ENCODE data around the gene SUPT5H. TPM values are rescaled to one million over a fixed set of nuclear protein-coding genes. Genes with fewer than 3 reads are reported as not detected.
A peak's percentile ranks its signal among the peaks of the same experiment; 100 is the strongest.

Gene SUPT5H
- total RNA-seq, 1 donor from 2014 or later, result 48.5 TPM

GRCh38 chr19:39415111-39416046 lies 30.0 kb upstream of the SUPT5H start:
- TF ChIP-seq EZH2 (IDR thresholded peaks at IDR 0.05), result no peak
- TF ChIP-seq EZH2phosphoT487 (IDR thresholded peaks at IDR 0.05), result no peak
- TF ChIP-seq, protein P1, sequence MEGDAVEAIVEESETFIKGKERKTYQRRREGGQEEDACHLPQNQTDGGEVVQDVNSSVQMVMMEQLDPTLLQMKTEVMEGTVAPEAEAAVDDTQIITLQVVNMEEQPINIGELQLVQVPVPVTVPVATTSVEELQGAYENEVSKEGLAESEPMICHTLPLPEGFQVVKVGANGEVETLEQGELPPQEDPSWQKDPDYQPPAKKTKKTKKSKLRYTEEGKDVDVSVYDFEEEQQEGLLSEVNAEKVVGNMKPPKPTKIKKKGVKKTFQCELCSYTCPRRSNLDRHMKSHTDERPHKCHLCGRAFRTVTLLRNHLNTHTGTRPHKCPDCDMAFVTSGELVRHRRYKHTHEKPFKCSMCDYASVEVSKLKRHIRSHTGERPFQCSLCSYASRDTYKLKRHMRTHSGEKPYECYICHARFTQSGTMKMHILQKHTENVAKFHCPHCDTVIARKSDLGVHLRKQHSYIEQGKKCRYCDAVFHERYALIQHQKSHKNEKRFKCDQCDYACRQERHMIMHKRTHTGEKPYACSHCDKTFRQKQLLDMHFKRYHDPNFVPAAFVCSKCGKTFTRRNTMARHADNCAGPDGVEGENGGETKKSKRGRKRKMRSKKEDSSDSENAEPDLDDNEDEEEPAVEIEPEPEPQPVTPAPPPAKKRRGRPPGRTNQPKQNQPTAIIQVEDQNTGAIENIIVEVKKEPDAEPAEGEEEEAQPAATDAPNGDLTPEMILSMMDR (IDR thresholded peaks at IDR 0.05), result peak; percentile 21
- peak overlapping the region; percentile 78 for H3K4me3 Mint-ChIP-seq
- Histone ChIP-seq H3K4me1 (peaks cover 20% of the 10 kb centered on the region), H3K4me2 (peak overlapping the region; percentile 86), H2AFZ (replicated peaks) (no peak overlapping the region), H3K4me3 (no peak overlapping the region), H3K27ac (no peak overlapping the region), H3K9ac (no peak overlapping the region), H3F3A (ENCODE audit: low read depth) (peaks cover 25% of the 10 kb centered on the region), H3K36me3 (no peaks in the 10 kb centered on the region), H3K27me3 (no peaks in the 10 kb centered on the region), H4K20me1 (ENCODE audit: low read depth) (peaks cover 34% of the 10 kb centered on the region), H3K9me3 (ENCODE audit: low read depth) (no peaks in the 10 kb centered on the region), H3K79me2 (ENCODE audit: low read depth) (peaks cover 41% of the 10 kb centered on the region)
- H3K27ac Mint-ChIP-seq, result no peak overlapping the region
- DNase-seq (ENCODE audit: low spot score), result no peak
- H3K27me3 Mint-ChIP-seq (ENCODE audit: insufficient read depth, low read depth), result peaks cover 15% of the 10 kb centered on the region
- H3K36me3 Mint-ChIP-seq, result peaks cover 18% of the 10 kb centered on the region
- H3K9me3 Mint-ChIP-seq, result peaks cover 4% of the 10 kb centered on the region
- peaks cover 42% of the 10 kb centered on the region for H3K4me1 Mint-ChIP-seq

DNA sequence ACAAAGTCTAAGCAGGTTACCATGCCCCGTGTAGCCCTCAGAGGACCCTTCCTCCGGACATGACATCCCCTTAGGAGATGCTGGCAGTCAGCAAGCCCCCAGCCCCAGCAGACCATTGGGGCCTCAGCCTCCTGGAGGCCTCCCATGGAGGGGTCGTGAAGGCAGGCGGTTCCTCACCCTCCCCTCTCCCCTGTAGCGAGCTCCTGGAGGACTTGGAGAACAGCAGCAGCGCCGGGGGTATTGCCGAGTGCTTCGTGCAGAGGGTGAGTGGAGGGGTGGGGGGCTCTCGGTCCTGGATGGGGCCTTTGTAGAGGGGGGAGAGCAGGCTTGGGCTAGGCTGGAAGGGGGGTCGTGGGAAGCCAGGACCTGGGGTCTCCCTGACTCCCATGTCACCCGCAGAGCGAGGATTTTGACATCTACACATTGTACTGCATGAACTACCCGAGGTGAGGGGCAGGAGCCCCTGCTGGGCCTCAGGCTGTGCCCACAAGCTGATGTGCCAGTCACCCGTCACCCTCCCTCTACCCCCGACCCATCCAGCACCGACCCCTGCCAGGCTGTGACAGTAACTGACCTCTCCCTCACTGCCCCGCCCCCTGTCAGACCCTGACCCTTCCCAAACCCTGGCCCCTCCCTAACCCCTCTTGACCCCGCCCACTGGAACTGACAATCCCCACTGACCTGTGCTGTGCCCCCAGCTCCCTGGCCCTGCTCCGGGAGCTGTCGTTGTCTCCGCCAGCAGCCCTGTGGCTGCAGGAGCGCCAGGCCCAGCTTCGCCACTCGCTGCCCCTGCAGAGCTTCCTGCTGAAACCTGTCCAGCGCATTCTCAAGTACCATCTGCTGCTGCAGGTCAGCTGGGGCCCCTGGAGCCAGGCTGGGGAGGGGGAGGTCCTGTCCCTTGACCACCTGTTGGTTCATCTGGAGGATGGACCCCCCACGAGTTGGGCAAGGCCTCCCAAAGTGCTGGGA lies 28.9 kb upstream of the SUPT5H start:
- H3K79me2 ChIP-seq (ENCODE audit: low read depth), result peaks cover 41% of the 10 kb centered on the region
- H3K4me3 Mint-ChIP-seq, result no peak overlapping the region
- peaks cover 34% of the 10 kb centered on the region for H4K20me1 ChIP-seq (ENCODE audit: low read depth)
- H3K27me3 ChIP-seq, result no peaks in the 10 kb centered on the region
- no peak overlapping the region for H3K9ac ChIP-seq
- H3K27me3 Mint-ChIP-seq (ENCODE audit: insufficient read depth, low read depth), result peaks cover 10% of the 10 kb centered on the region
- peaks cover 18% of the 10 kb centered on the region for H3K36me3 Mint-ChIP-seq
- peaks cover 31% of the 10 kb centered on the region for H3K4me1 Mint-ChIP-seq
- no peak overlapping the region for H3K4me3 ChIP-seq
- H3K9me3 Mint-ChIP-seq, result peaks cover 4% of the 10 kb centered on the region
- peaks cover 11% of the 10 kb centered on the region for H3K4me1 ChIP-seq
- H2AFZ ChIP-seq (replicated peaks), result no peak overlapping the region
- H3K9me3 ChIP-seq (ENCODE audit: low read depth), result no peaks in the 10 kb centered on the region
- H3K27ac Mint-ChIP-seq, result no peak overlapping the region
- no peak overlapping the region for H3K27ac ChIP-seq
- no peak overlapping the region for H3K4me2 ChIP-seq
- H3F3A ChIP-seq (ENCODE audit: low read depth), result peaks cover 15% of the 10 kb centered on the region
- no peaks in the 10 kb centered on the region for H3K36me3 ChIP-seq
- TF ChIP-seq EZH2phosphoT487 (IDR thresholded peaks at IDR 0.05), result no peak
- TF ChIP-seq, protein P1 (IDR thresholded peaks at IDR 0.05), result no peak
- TF ChIP-seq EZH2 (IDR thresholded peaks at IDR 0.05), result no peak
- DNase-seq (ENCODE audit: low spot score), result peak; percentile 38

DNA sequence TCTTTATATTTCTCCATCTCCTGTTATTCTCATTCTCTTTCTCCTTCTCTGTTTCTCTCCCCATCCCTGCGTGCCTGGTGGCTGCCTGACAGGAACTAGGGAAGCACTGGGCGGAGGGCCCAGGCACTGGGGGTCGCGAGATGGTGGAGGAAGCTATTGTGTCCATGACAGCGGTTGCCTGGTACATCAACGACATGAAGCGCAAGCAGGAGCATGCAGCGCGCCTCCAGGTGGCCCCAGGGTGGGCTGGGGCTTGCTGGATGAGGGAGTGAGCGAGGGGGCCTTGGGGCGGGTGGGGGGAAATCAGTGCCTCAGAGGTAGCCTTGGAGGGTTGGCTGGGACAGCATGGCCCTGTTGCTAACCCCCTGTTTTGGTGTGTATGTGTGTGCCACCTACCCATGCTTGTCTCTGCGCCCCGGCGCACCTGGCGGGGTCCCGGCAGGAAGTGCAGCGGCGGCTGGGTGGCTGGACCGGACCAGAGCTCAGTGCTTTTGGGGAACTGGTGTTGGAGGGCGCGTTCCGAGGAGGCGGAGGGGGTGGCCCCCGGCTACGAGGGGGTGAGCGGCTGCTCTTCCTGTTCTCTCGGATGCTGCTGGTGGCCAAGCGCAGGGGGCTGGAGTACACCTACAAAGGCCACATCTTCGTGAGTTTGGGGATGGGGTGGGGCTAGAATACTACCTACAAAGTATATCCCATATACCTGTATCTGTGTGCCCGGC lies 27.8 kb upstream of the SUPT5H start:
- Histone ChIP-seq H3K79me2 (ENCODE audit: low read depth) (peaks cover 41% of the 10 kb centered on the region), H4K20me1 (ENCODE audit: low read depth) (peaks cover 34% of the 10 kb centered on the region), H3K4me1 (peaks cover 11% of the 10 kb centered on the region), H3K4me2 (no peak overlapping the region), H3K4me3 (no peak overlapping the region), H3F3A (ENCODE audit: low read depth) (peaks cover 15% of the 10 kb centered on the region), H3K27me3 (no peaks in the 10 kb centered on the region), H3K36me3 (no peaks in the 10 kb centered on the region), H3K9me3 (ENCODE audit: low read depth) (no peaks in the 10 kb centered on the region), H3K27ac (no peak overlapping the region), H2AFZ (replicated peaks) (no peak overlapping the region), H3K9ac (no peak overlapping the region)
- Mint-ChIP-seq H3K27ac (no peak overlapping the region), H3K36me3 (peaks cover 18% of the 10 kb centered on the region), H3K9me3 (no peaks in the 10 kb centered on the region), H3K27me3 (ENCODE audit: insufficient read depth, low read depth) (peaks cover 2% of the 10 kb centered on the region), H3K4me1 (peaks cover 25% of the 10 kb centered on the region), H3K4me3 (no peak overlapping the region)
- DNase-seq (ENCODE audit: low spot score), result no peak
- TF ChIP-seq, protein P1 (IDR thresholded peaks at IDR 0.05), result no peak
- no peak for TF ChIP-seq EZH2phosphoT487 (IDR thresholded peaks at IDR 0.05)
- TF ChIP-seq EZH2 (IDR thresholded peaks at IDR 0.05), result no peak

All from neural progenitor cell (in vitro differentiated cells).